Motor neuron (in vitro differentiated cells): ENCODE results near the gene ADRA2C. TPM values are rescaled to one million over a fixed set of nuclear protein-coding genes. Genes with fewer than 3 reads are reported as not detected.
A peak's percentile ranks its signal among the peaks of the same experiment; 100 is the strongest.

ENCODE experiments used
- ATAC-seq, 8 experiments: fragments of 200-7000 bp; cut with Tn5 transposase; replicated peaks in 6 of 8; 2 replicates each; pipeline ENCODE4 v1.8.0; 2021; ENCODE audit warnings: mild to moderate bottlenecking in 8 of 8, moderate library complexity in 8 of 8
- H3K27ac ChIP-seq, 2 donors: fragments of 250-450 bp; sonication (Bioruptor Pico); 2 replicates each; pipeline ENCODE4 v1.9.0; 2021; ENCODE audit warnings: antibody characterized with exemption in 2 of 2, mild to moderate bottlenecking in 2 of 2, moderate library complexity in 1 of 2
- H3K4me1 ChIP-seq, 2 donors: fragments of 250-450 bp; sonication (Bioruptor Pico); replicated peaks in 1 of 2; 2 replicates each; pipeline ENCODE4 v1.6.1; 2021; ENCODE audit warnings: antibody characterized with exemption in 2 of 2, mild to moderate bottlenecking in 2 of 2, moderate library complexity in 1 of 2
- H3K4me3 ChIP-seq, 5 donors: fragments of 250-450 bp; sonication (Bioruptor Pico); 2 replicates each; pipeline ENCODE4 v1.9.0; 2021; ENCODE audit warnings: antibody characterized with exemption in 5 of 5, mild to moderate bottlenecking in 5 of 5, moderate library complexity in 4 of 5
- WGBS, 10 experiments: fragments of 450-650 bp; shearing (Covaris generic); methylation state at CpG; one replicate each; pipeline ENCODE4 v1.0.0; 2022; 5-methylcytosine and 5-hydroxymethylcytosine counted together
- in situ Hi-C, 9 experiments: fragments of 400-800 bp; cut with MboI; loops; one replicate each; pipeline ENCODE4 v1.15.0; 2021; ENCODE audit warnings: low sequenced_read_pairs in 9 of 9, low pct_unique_long_range_greater_than_20kb in 2 of 9; ENCODE audit not compliant: unreplicated experiment in 9 of 9
- total RNA-seq, 8 experiments: library from RNA; unstranded; fragments of 300-600 nt; gene quantifications; 2 replicates each; pipeline versions ENCODE4 v1.2.3 to v1.2.4, GENCODE V29; 2022

Gene ADRA2C
- 1 to 10 TPM in 5 of 8 experiments, under 1 TPM in 3; 0.24 to 6.9 (median 2.6) TPM for total RNA-seq

GRCh38 chr4:3766036-3766784 is at the start of gene ADRA2C:
TSS of gene ADRA2C (plus strand) at chr4:3766385. CDS start at chr4:3766607, 222 bp downstream.
- peak; percentile 33 to 63 (median 50) for ATAC-seq
- in situ Hi-C loops = no loop called here
- 0% methylated on average over 2 to 4 of the region's 131 CpGs; no CpG with 5 or more reads in 8 of the 10 experiments for WGBS, 10 experiments
- Histone ChIP-seq H3K4me3 (peak within 1 kb of the TSS; percentile 41 to 73 (median 46)), H3K4me1 (peaks cover 0 to 15% of the 10 kb centered on the region in 2 donors), H3K27ac (peak within 1 kb of the TSS; percentile 49 to 80)

GRCh38 chr4:3716631-3717235 is 49.5 kb upstream of the ADRA2C start:
- Histone ChIP-seq H3K27ac (no peak overlapping the region), H3K4me3 (no peak overlapping the region), H3K4me1 (peaks cover 7 to 19% of the 10 kb centered on the region in 2 donors)
- in situ Hi-C loops = no loop called here
- 37 to 70% (median 61%) methylated on average over 2 to 3 of the region's 10 CpGs; no CpG with 5 or more reads in 7 of the 10 experiments for WGBS, 10 experiments
- ATAC-seq = no peak

GRCh38 chr4:3717241-3717640 is 48.9 kb upstream of the ADRA2C start:
- in situ Hi-C loops = no loop called here
- 0 to 80% (median 66%) methylated on average over 1 to 2 of the region's 6 CpGs; no CpG with 5 or more reads in 6 of the 10 experiments for WGBS, 10 experiments
- Histone ChIP-seq H3K27ac (no peak overlapping the region), H3K4me1 (peaks cover 7 to 19% of the 10 kb centered on the region in 2 donors), H3K4me3 (no peak overlapping the region)
- ATAC-seq = no peak

DNA sequence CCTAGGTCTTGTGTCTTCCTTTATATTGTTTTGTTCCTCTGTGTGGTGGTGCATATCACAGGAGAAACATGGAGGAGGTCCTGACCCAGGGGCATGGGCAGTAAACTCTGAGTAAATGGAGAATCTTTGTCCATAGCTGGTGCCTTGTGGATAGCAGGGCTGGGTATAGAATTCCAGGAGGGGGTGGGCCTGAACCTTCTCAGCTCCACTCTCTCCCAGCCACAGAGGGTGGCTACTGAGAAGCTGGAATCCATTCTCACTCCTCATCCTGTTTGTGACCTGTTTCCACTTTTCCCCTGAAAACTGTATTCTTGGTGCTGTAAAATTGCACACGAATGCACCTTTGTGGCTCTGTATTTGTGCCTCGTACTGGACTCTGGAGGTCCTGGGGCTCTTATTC is 47.7 kb upstream of the ADRA2C start:
- no peak overlapping the region for H3K27ac ChIP-seq
- in situ Hi-C loops = no loop called here
- 0 to 100% (median 43%) methylated on average over 1 to 2 of the region's 2 CpGs; no CpG with 5 or more reads in 2 of the 10 experiments for WGBS, 10 experiments
- no peak for ATAC-seq
- no peak overlapping the region for H3K4me3 ChIP-seq
- H3K4me1 ChIP-seq = peaks cover 7 to 19% of the 10 kb centered on the region in 2 donors

GRCh38 chr4:3719191-3719590 is 47.0 kb upstream of the ADRA2C start:
- peaks cover 12 to 23% of the 10 kb centered on the region in 2 donors for H3K4me1 ChIP-seq
- H3K27ac ChIP-seq = no peak overlapping the region
- WGBS, 10 experiments = 20 to 100% (median 69%) methylated on average over 1 to 5 of the region's 7 CpGs; no CpG with 5 or more reads in 4 of the 10 experiments
- H3K4me3 ChIP-seq = no peak overlapping the region
- ATAC-seq = no peak
- in situ Hi-C loops = no loop called here

DNA sequence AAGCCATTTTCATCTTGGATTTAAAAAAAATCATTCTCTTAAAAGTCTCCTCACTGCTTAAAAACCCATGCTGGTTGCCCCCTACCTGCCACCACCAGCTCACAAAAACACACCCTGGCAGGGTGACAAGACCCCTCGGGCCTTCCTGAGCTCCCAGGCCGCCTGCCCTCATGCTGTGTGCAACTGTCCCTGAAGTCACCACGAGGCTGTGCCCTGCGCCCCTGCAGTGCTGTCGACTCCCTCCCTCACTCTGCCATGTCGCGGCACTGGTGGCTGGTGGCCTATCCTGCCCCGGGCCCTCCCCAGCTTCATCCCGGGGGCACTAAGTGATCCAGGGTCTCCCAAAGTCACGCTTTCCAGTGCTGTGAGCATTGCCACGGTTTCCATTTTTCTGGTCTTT is 46.3 kb upstream of the ADRA2C start:
- Histone ChIP-seq H3K27ac (no peak overlapping the region), H3K4me1 (peaks cover 19 to 29% of the 10 kb centered on the region in 2 donors), H3K4me3 (no peak overlapping the region)
- ATAC-seq = no peak
- in situ Hi-C loops = no loop called here
- WGBS, 10 experiments = 17 to 92% (median 76%) methylated on average over 1 to 9 of the region's 11 CpGs; no CpG with 5 or more reads in 4 of the 10 experiments

GRCh38 chr4:3720466-3720865 is 45.7 kb upstream of the ADRA2C start:
- no peak overlapping the region for H3K27ac ChIP-seq
- no peak overlapping the region for H3K4me3 ChIP-seq
- in situ Hi-C loops = no loop called here
- peaks cover 20 to 30% of the 10 kb centered on the region in 2 donors for H3K4me1 ChIP-seq
- ATAC-seq = peak in 1 of 8 experiments; percentile 52
- 4 to 100% (median 43%) methylated on average over 1 to 4 of the region's 4 CpGs; no CpG with 5 or more reads in 2 of the 10 experiments for WGBS, 10 experiments

- WGBS, 10 experiments = 100% methylated on average over 1 of the region's 8 CpGs; no CpG with 5 or more reads in 9 of the 10 experiments
- Histone ChIP-seq H3K4me3 (no peak overlapping the region), H3K4me1 (peaks cover 22 to 29% of the 10 kb centered on the region in 2 donors), H3K27ac (no peak overlapping the region)
- in situ Hi-C loops = no loop called here
- ATAC-seq = peak in 2 of 8 experiments; percentile 18 to 26
Measured at GRCh38 chr4:3721186-3721585, 45.0 kb upstream of the ADRA2C start.

DNA sequence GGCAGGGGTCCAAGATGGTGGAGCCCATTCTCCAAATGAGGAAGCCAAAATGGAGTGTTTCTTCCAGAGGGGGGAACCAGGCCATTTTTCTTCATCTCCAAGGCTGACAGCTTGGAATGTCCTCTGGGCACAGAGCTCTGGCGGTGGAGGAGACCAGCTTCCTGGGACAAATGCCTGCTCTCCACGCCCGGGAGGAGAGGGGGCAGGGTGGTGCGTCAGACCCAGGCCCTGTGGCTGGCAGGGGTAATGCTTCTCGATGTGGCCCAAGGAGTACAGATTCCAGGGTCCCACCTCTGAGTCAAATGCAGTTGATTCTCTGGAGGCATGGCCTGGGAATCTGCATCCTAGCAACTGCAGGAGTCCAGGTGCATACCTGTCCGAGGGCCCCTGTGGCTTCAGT is 44.6 kb upstream of the ADRA2C start:
- Histone ChIP-seq H3K4me3 (no peak overlapping the region), H3K27ac (no peak overlapping the region), H3K4me1 (peaks cover 22 to 32% of the 10 kb centered on the region in 2 donors)
- in situ Hi-C loops = no loop called here
- 0 to 100% (median 68%) methylated on average over 1 to 5 of the region's 6 CpGs; no CpG with 5 or more reads in 7 of the 10 experiments for WGBS, 10 experiments
- no peak for ATAC-seq

DNA sequence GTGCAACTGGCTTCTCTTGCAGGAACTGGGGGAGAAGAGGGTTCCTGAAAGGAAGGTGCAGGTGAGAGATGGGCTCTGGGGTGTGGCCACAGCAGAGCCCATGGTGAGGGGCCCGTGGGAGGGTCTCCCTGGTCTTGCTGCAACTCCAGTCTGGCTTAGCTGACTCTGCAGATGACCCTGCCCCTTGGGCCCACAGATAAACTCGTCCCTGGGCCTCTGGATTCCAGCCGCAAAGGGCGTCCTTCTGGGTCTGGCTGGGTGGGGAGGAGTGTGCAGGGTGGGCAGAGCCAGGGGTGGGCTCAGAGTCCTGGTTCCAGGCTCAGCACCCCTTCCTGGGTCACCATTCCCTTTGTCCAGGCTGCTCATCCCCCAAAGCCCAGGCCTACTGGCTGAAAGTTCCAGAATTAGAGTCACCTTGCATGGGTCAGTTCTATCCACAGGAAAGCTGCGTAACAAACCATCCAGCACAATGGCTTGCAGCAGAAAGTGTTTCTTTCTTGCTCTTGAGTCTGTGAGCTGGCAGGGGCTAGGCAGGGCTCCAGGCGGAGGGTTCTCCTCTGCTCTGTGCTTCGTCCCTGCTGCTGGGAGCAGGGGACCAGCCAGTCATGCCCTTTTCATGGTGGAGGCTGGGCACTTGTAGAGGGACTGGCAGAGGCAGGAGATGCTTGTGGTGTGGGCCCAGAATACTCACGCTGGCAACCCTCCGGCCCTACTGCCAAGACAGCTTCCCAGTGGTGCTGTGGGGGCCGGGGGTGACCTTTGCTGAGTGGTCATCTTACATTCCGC is 43.5 kb upstream of the ADRA2C start:
- Histone ChIP-seq H3K27ac (no peak overlapping the region), H3K4me3 (no peak overlapping the region), H3K4me1 (peaks cover 22 to 34% of the 10 kb centered on the region in 2 donors)
- in situ Hi-C loops = no loop called here
- ATAC-seq = no peak
- WGBS, 10 experiments = 93 to 100% (median 100%) methylated on average over 1 to 3 of the region's 11 CpGs; no CpG with 5 or more reads in 6 of the 10 experiments

DNA sequence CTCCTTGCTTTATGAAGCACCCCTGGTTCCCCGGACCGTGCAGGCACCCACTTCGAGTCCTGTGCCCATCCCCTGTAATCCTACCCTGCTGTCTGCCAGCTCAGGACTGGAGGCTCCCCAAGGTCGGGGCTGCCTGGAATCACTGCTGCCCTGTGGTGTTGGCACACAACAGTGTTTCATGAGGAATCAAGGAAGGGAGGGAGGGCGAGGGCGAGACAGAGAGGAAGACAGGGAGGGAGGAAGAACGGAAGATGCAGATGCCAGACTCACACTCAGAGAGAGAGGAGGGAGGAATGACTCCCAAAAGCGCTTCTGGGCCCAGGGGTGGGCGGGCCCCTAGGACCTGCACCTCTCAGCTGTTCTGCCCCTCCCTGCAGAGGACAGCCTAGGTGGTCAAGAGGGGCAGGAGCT is 42.9 kb upstream of the ADRA2C start:
- Histone ChIP-seq H3K4me1 (peaks cover 22 to 34% of the 10 kb centered on the region in 2 donors), H3K4me3 (no peak overlapping the region), H3K27ac (no peak overlapping the region)
- WGBS, 10 experiments = 80 to 100% methylated on average over 2 to 3 of the region's 9 CpGs; no CpG with 5 or more reads in 8 of the 10 experiments
- peak in 1 of 8 experiments; percentile 9 for ATAC-seq
- in situ Hi-C loops = no loop called here

DNA sequence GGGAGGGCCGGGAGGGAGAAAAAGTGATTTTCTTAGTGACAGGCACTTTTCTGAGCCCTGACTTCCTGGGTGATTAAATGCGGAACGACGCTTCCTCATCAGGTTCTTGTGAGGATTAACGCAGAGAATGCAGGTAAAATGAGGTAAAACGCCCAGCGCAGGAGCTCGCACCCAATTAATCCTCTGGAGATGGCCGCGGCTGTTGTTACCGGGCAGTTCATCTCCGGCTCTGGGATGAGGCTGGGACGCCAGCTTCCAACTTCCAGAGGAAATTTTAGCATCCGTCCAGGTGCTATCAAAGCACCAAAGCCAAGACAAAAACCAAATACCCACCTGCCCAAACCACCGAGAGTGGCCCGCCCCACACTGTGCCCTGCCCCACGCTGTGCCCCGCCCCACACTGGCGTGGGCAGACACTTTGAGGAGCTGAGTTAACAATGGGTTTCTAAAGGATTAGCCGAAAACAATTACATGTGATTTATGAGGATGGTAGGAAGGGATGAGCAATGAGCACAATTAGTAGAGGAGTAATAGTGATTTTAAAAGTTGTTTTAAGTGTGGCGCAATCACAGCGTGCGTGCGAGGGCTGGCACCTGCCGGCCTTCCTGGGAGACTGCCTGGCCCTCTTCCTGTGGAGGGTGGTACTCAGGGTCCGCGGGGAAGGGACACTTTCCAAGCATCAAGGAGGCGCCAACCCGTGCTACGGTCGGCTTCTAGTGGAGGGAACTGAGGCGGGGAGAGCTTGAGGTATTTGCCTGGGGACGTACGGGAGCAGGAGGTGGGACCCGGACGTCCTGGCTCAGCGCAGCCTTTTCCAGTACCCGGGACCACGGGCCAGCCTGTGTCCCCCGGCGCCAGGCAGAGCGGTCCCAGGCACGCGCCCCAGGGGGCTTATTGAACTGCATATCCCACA is 41.6 kb upstream of the ADRA2C start:
- ATAC-seq = peak in 6 of 8 experiments; percentile 23 to 72 (median 58)
- Histone ChIP-seq H3K4me1 (peaks cover 22 to 34% of the 10 kb centered on the region in 2 donors), H3K4me3 (no peak overlapping the region), H3K27ac (no peak overlapping the region)
- in situ Hi-C loops = no loop called here
- WGBS, 10 experiments = 0 to 10% (median 6%) methylated on average over 1 to 17 of the region's 44 CpGs; no CpG with 5 or more reads in 3 of the 10 experiments
